Ovary (tissue), 9 donors: ENCODE measurements around the gene ABCC3. TPM values are rescaled to one million over a fixed set of nuclear protein-coding genes. Genes with fewer than 3 reads are reported as not detected.

Experiments used
- DNase-seq, 5 donors: peaks; one replicate each; pipeline ENCODE4 v3.0.0-alpha.2; 2019 to 2020
- H3K27ac ChIP-seq, 2 donors: fragments of 200-600 bp; one replicate each; pipeline versions ENCODE4 v1.5.1 to v1.8.0; 2019 to 2022
- H3K27me3 ChIP-seq: fragments of 200-600 bp; one replicate; pipeline ENCODE4 v1.8.0; 2022
- H3K36me3 ChIP-seq: fragments of 200-600 bp; sonication (generic); one replicate; pipeline ENCODE4 v1.5.1; 2019
- H3K4me1 ChIP-seq: one replicate; pipeline ENCODE4 v1.8.1; 2013; ENCODE audit warnings: mild to moderate bottlenecking, moderate library complexity; ENCODE audit not compliant: insufficient read depth
- H3K4me3 ChIP-seq: fragments of 200-600 bp; sonication (generic); one replicate; pipeline ENCODE4 v1.5.1; 2017
- H3K9me3 ChIP-seq, 2 donors: fragments of 200-600 bp in 1 of 2; sonication (generic) in 1 of 2; one replicate each; pipeline versions ENCODE4 v1.5.1 to v1.8.1; 2013 to 2019; ENCODE audit warnings: mild to moderate bottlenecking in 1 of 2, moderate library complexity in 1 of 2
- EP300 ChIP-seq: sonication (generic); formaldehyde crosslinking; IDR thresholded peaks from one replicate; pipeline ENCODE4 v1.6.1; 2017; ENCODE audit warnings: antibody characterized with exemption
- POLR2A ChIP-seq: fragments of 450-650 bp; IDR thresholded peaks from one replicate; pipeline ENCODE4 v1.6.1; 2017; ENCODE audit warnings: antibody characterized with exemption, mild to moderate bottlenecking, moderate library complexity
- WGBS, 3 donors: extraction: QIAGEN DNeasy Blood & Tissue Kit in 1 of 3; methylation state at CpG; one replicate each; pipeline versions ENCODE4 v1.1.5 to v1.1.7; 2013 to 2017; 5-methylcytosine and 5-hydroxymethylcytosine counted together
- intact Hi-C, 4 donors: fragments of 100-400 bp; cut with DNase I; formaldehyde crosslinking; loops; one replicate each; pipeline versions ENCODE4 v1.11.0 to v1.15.1; 2022 to 2023
- polyA plus RNA-seq, 2 donors: library from polyadenylated mRNA; stranded (reverse); fragments of 200-250 nt in 1 of 2; fragments of 350-450 nt in 1 of 2; fragmentation: Illumina TruSeq in 1 of 2; extraction: RNeasy Lipid Tissue Mini Kit (QIAGEN cat#74804) in 1 of 2; gene quantifications; one replicate each; pipeline ENCODE4 v1.2.3, GENCODE V29; 2013 to 2014
- total RNA-seq, 7 donors: library from RNA; depleted of rRNA in 2 of 7; stranded (reverse); fragments of >200 nt in 2 of 7; fragmentation: NEBNext Ultra II Directional in 3 of 7; extraction: Animal tissue kit (Norgen Biotek cat#: 25700) in 3 of 7; gene quantifications; one replicate each; pipeline versions ENCODE4 v1.1.0 to v1.2.4, GENCODE V29; 2016 to 2023
- TF ChIP-seq, protein P1 (sequence below), 3 donors: fragments of 450-650 bp in 2 of 3; fragments of 200-600 bp in 1 of 3; IDR thresholded peaks; one replicate each; pipeline versions ENCODE4 v1.5.1 to v1.8.0; 2016 to 2022; ENCODE audit warnings: antibody characterized with exemption in 3 of 3, mild to moderate bottlenecking in 1 of 3
- donor health status: DM: no; HTN: no; CAD: no; lungs with moderate emphysema.
- donor health status: DM: no; HTN: no; CAD: no.
- donor health status: Bipolar disorder and iron deficiency.
- donor health status: DM: yes; HTN: yes; CAD: no.
- donor health status: DM: no; HTN: no; CAD: no.
- donor health status: DM: yes; HTN: yes; CAD: no.

The ABCC3 gene
- total and polyA plus RNA-seq, 9 donors: 1.4 to 14.2 (median 5.2) TPM

DNA sequence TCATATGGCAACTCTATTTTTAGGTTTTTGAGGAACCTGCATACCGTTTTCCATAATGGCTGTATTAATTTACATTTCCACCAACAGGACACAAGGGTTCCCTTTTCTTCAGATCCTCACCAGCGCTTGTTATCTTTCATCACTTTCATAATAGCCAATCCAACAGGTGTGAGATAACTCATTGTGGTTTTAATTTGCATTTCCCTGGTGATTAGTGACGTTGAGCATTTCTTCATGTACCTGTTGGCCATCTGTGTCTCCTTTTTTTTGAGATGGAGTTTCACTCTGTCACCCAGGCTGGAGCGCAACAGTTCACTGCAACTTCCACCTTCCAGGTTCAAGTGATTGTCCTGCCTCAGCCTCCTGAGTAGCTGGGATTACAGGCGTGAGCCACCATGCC is 36.2 kb upstream of the ABCC3 start:
- no peak overlapping the region for H3K27ac ChIP-seq
- H3K4me3 ChIP-seq: no peak overlapping the region
- no peak for DNase-seq
- H3K9me3 ChIP-seq: no peaks in the 10 kb centered on the region
- intact Hi-C loops: no loop called here
- no peaks in the 10 kb centered on the region for H3K36me3 ChIP-seq
- no peaks in the 10 kb centered on the region for H3K27me3 ChIP-seq
- 84 to 86% (median 84%) methylated on average over 5 of the region's 5 CpGs for WGBS, 3 donors
- no peaks in the 10 kb centered on the region for H3K4me1 ChIP-seq
- TF ChIP-seq POLR2A (no peak), EP300 (no peak)
- TF ChIP-seq, protein P1, sequence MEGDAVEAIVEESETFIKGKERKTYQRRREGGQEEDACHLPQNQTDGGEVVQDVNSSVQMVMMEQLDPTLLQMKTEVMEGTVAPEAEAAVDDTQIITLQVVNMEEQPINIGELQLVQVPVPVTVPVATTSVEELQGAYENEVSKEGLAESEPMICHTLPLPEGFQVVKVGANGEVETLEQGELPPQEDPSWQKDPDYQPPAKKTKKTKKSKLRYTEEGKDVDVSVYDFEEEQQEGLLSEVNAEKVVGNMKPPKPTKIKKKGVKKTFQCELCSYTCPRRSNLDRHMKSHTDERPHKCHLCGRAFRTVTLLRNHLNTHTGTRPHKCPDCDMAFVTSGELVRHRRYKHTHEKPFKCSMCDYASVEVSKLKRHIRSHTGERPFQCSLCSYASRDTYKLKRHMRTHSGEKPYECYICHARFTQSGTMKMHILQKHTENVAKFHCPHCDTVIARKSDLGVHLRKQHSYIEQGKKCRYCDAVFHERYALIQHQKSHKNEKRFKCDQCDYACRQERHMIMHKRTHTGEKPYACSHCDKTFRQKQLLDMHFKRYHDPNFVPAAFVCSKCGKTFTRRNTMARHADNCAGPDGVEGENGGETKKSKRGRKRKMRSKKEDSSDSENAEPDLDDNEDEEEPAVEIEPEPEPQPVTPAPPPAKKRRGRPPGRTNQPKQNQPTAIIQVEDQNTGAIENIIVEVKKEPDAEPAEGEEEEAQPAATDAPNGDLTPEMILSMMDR (IDR thresholded peaks at IDR 0.05): no peak

DNA sequence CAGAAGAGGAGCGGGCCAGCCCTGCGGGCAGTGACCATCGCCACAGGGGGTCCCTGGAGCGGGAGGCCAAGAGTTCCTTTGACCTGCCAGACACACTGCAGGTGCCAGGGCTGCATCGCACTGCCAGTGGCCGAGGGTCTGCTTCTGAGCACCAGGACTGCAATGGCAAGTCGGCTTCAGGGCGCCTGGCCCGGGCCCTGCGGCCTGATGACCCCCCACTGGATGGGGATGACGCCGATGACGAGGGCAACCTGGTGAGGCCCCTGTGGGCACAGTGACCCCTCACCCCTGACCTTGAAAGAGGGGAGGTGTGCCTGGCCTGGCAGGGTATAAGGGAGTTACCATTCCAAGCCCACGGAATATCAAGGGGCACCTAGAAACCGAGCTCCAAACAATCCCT is 35.1 kb upstream of the ABCC3 start:
- H3K9me3 ChIP-seq: no peaks in the 10 kb centered on the region
- no peaks in the 10 kb centered on the region for H3K27me3 ChIP-seq
- peaks cover 4% of the 10 kb centered on the region for H3K4me1 ChIP-seq
- intact Hi-C loops: no loop called here
- WGBS, 3 donors: 90 to 91% (median 91%) methylated on average over 15 of the region's 15 CpGs
- no peak overlapping the region for H3K4me3 ChIP-seq
- no peak for DNase-seq
- H3K27ac ChIP-seq: no peak overlapping the region
- no peaks in the 10 kb centered on the region for H3K36me3 ChIP-seq
- no peak for TF ChIP-seq EP300
- TF ChIP-seq POLR2A: no peak
- TF ChIP-seq, protein P1 (IDR thresholded peaks at IDR 0.05): no peak

DNA sequence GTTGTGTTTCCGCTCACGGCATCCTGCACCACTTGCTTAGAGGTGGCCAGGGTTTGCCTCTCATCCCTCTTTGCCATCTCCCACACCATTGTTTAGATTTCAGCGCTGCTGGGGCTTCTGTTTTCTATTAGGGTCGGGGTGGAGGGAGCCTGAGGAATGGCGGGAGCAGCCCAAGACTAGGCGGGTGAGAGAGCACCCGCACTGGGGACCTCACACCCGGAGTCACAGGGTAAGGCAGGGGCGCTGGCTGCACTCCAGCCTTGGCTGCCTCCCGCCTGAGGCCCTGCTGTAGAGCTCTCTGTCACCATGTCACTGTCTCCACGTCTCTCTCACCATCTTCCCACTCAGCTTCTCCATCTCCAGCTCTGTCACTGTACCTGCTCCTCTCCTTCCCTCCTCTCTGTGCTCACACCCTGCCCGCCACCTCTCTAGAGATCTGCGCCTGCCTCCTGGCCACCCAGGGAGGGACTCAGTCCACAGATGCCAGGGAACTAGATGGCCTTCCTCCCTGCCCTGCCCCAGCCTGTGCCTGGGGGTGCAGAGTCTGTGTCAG is 32.8 kb upstream of the ABCC3 start:
- Histone ChIP-seq H3K27ac (no peak overlapping the region), H3K27me3 (no peaks in the 10 kb centered on the region), H3K36me3 (no peaks in the 10 kb centered on the region), H3K9me3 (no peaks in the 10 kb centered on the region), H3K4me3 (no peak overlapping the region), H3K4me1 (peaks cover 11% of the 10 kb centered on the region)
- intact Hi-C loops: no loop called here
- DNase-seq: no peak
- no peak for TF ChIP-seq POLR2A
- TF ChIP-seq, protein P1 (IDR thresholded peaks at IDR 0.05): no peak
- TF ChIP-seq EP300: no peak
- WGBS, 3 donors: 70 to 79% (median 75%) methylated on average over 13 of the region's 13 CpGs

DNA sequence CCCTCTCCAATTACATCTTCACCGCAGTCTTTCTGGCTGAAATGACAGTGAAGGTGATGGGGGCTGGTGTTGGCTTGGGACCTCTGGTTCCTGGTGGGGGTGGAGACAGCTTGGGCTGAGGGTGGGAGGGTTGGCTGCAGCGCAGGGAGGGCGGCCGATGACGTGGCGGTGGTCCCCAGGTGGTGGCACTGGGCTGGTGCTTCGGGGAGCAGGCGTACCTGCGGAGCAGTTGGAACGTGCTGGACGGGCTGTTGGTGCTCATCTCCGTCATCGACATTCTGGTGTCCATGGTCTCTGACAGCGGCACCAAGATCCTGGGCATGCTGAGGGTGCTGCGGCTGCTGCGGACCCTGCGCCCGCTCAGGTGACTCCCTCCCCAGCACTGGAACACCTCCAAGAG is 31.8 kb upstream of the ABCC3 start:
- Histone ChIP-seq H3K4me1 (peaks cover 11% of the 10 kb centered on the region), H3K27me3 (no peaks in the 10 kb centered on the region), H3K9me3 (no peaks in the 10 kb centered on the region), H3K4me3 (no peak overlapping the region), H3K36me3 (no peaks in the 10 kb centered on the region), H3K27ac (no peak overlapping the region)
- 87 to 92% (median 88%) methylated on average over 18 of the region's 18 CpGs for WGBS, 3 donors
- DNase-seq: no peak
- intact Hi-C loops: no loop called here
- no peak for TF ChIP-seq POLR2A
- TF ChIP-seq, protein P1 (IDR thresholded peaks at IDR 0.05): no peak
- no peak for TF ChIP-seq EP300
